HG02870 (cell line): ENCODE data around the gene NEGR1.

ENCODE experiments used
- ATAC-seq: cut with Tn5 transposase; IDR thresholded peaks from one replicate; pipeline ENCODE4 v1.9.1; 2021; ENCODE audit warnings: mild to moderate bottlenecking, moderate library complexity; ENCODE audit not compliant: unreplicated experiment

NEGR1 gene

DNA sequence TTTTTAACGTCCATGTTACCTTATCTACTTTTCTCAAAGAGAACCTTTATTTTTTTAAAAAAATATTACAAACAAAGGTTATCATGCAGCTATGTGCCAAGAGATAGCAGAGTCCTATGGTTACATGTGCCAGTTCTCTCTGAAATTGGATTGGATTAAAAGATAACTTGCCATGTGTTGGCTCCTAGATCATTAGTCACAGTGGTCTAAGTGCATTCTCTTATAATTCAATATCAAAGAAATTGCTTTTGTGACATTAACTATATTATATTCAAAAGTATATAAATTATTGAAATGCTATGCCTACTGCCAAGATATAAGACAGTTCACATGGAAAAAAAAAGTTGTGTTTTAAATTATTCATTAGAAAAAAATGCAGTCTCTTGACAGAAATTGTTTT lies 494.2 kb downstream of the NEGR1 start:
- no peak for ATAC-seq

DNA sequence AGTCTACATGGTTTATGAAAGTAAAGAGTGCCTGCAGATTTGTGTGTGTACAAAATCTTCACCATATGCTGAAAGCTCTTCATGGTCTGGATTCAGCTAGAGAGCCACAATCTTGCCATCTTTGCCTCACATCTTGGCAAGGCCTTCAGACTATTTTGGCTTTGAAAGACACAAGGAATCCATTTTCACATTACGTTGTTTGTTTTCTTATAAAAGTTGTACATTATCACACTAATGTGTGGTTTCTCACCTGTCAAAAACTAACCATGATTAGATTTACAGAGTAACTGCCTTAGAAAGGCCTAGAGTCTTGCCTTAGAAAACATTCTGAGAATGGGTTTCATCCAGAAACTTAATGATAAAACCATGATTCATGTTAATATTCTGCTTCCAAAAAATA lies 494.6 kb downstream of the NEGR1 start:
- no peak for ATAC-seq

DNA sequence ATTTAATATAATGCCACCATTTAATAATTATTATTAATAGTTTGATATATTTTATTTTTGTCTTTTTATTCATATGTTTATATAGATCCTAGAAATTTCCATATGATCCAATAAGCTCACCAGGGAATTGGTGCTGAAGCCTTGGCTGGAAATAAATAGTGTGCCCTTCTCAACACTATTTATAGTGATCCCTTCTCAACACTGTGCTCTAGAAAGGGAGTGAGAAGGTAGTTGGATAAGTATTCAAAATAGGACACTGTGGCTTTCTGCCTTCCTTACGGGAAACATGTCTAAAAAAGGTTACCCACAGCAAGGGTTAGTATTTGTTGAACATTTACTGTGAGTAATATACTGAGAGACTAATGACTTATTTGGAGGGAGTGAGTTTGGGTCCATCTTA lies 496.1 kb downstream of the NEGR1 start:
- ATAC-seq, result no peak

DNA sequence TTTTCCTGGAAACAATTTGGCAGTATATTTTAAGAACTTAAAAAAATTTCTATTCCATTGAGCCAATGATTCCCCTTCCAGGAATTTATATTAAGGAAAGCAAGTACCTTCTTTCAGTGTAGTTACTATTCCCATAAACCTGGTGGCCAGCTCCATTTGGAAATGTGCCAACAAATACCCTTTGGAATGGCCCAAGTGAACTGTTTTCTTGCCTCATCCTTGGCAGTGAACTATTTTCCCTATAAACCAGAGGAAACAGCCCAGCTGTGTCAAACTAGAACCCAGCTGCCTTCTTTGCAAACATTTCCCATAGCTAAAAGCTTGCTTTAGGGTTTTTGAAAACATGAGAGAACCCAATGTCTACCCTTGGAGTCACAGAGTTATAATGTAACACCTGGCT lies 496.9 kb downstream of the NEGR1 start:
- ATAC-seq, result no peak

DNA sequence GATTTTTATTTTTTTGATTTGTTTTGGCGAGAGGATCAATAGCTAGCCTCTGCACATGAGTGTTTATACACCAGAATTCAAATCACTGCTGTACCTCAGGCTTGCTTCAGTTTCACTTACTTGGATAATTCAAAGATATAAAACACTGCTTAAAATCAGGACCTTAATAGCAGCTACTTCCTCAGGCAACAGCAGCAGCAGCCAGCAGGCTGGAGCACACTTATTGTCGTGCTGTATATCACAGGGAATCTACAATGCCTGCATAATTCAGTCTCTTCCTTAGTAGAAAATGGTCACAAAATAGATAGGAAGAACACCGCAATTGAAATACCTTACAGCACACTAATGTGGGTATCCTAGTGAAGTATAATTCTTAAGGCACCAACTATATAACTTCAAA lies 497.3 kb downstream of the NEGR1 start:
- no peak for ATAC-seq

DNA sequence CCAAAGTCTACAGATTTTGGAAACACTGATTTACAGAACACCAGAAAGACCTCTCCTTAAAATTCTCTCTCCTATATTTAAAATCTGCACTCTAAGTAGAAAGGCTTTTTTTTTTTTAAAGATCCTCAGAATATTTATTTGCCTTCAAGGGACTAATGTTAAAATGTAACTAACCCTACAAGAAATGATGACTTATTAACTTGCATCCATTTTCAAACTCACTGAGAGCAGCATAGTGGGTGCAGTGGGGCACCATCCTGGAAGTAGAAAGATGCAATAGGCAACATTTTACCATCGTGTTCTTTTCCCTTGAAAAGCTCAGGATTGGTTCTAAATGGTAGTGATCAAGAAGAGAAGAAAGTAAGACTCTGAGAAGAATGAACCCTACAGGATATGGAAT lies 498.1 kb downstream of the NEGR1 start:
- ATAC-seq, result no peak

DNA sequence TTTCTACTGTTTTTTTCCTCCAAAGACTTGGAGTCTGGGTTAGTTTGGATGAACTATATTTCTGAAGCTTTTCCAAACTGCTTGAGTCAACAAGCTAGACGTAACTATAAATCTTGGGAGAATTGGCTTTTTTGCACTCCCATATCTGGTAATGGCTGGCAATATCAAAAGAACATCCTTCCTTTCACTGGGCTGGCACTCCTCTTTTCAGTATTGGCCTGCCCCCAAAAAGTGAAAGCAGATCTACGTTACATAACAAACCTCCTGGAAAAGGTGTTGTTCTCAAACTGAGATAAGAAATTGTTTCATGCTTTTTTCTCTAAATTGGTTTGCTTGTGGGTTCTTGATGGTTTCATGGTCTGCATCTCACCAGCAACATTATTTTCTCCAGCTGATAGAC lies 499.3 kb downstream of the NEGR1 start:
- ATAC-seq, result no peak

DNA sequence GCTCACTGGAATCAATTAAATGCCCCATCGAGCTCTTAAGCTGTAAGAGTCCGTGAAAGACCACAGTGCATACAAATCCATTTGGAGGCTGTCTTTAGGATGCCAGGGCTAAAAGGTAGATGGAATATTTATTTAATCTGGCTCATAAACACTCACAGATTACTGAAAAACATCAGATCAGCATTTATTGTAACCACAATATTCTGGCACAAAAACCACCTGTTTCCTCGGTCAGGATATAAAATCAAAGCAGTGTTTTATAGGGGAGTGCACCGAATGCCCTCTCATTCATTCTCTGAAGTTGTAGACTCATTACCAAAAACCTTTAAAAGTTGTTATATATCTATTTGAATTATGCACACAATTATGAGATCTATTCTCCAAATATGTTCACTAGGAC lies 500.9 kb downstream of the NEGR1 start:
- no peak for ATAC-seq

DNA sequence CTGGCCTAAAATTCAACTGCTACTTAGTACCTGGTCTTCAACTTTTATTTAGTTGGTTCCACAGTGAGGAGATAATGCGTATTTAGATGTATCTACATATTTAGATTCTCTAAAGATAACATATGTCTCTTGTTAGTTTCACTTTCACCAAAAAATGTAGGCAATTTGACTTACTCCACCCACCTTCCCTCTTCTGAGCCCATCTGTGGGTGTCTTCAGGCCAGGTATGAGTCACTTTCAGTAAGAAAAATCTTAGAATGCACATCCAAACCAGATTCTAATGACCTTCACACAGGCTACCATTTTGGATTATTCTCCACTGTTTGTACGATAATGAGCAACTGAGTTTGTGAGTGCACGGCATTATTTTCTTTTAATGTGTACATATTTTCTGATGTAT lies 501.7 kb downstream of the NEGR1 start:
- peak; percentile 69 for ATAC-seq

DNA sequence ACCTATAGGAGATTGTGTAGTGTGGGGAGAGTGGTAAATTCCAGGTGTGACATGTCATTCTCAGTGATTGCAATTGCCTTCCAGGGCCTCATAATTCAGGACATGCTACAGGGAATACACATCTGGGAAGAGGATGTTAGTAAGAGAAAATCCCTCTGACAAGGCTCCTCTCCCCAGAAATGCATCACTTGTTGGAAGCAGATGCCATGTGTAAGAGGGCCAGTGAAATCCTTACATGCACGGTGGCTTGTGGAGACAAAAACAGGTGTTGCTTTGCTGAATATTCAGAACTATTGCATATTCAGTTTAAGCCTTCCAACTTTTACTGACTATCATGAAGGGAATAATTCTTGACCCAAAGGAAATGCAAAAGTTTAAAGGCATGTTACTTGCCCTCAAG lies 503.4 kb downstream of the NEGR1 start:
- no peak for ATAC-seq

DNA sequence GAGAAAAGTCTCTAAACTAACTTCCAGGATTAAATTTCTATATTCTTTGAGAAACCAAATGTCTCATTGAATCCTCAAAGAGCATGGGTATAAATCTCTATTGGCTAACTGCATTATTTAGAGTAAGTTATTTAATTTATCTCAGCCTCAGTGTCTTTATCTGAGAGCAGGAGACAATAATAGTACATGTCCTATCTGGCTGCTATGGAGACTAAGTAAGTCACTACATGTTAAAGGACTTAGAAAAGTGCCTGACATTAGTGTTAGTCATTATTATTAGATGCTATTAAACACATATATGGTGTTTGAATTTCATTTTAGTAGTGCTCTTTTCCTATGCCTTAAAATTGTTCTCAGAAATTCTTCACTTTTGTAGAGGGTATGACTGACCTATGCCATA lies 505.2 kb downstream of the NEGR1 start:
- ATAC-seq, result no peak

DNA sequence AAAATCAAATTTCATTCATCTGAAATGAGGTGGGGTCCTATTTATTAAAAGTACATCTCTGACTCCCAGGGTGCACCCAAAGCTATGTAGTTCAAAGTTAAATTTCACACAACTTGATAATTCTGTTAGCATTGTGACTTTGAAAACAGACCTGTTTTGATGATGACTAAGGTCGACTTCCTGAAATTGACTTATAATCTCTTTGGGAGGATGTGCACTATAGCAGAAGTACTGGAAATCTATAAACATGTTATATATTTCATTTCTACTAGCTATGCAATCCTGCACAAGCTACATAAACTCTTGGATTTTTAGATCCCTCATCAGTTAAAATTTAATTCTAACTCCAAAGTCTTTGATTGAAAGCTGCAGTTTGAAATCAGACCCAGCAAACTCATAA lies 507.6 kb downstream of the NEGR1 start:
- no peak for ATAC-seq

DNA sequence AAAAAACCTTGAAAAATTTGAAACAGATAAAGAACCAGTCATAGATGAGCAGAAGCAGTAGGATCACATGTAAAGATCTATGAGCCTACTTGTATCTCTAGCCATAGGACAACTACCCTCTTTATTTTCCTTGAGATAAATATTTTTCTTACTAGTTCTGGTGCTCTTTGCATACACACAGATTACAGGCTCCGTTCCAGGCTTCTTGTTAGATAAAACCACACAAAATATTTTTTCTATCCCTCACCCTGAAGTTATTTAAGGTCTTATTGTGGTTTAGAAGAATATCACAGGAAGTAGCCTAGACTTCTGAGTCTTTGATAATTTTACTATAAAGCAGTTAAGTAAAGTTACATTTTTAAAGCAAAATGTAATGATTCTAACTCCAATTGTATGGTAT lies 512.2 kb downstream of the NEGR1 start:
- ATAC-seq, result no peak

DNA sequence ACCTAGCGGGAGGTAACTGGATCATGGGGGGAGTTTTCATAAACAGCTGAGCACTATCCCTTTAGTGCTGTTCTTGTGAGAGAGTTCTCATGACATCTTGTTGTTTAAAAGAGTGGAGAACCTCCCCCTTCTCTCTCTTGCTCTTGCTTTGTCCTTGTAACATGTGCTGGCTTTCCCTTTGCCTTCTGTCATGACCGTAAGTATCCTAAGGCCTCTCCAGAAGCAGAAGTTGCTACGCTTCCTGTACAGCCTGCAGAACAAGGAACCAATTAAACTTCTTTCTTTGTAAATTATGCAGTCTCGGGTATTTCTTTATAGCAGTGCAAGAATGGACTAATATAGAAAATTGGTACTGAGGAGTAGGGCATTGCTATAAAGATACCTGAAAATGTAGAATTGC lies 515.6 kb downstream of the NEGR1 start:
- no peak for ATAC-seq

DNA sequence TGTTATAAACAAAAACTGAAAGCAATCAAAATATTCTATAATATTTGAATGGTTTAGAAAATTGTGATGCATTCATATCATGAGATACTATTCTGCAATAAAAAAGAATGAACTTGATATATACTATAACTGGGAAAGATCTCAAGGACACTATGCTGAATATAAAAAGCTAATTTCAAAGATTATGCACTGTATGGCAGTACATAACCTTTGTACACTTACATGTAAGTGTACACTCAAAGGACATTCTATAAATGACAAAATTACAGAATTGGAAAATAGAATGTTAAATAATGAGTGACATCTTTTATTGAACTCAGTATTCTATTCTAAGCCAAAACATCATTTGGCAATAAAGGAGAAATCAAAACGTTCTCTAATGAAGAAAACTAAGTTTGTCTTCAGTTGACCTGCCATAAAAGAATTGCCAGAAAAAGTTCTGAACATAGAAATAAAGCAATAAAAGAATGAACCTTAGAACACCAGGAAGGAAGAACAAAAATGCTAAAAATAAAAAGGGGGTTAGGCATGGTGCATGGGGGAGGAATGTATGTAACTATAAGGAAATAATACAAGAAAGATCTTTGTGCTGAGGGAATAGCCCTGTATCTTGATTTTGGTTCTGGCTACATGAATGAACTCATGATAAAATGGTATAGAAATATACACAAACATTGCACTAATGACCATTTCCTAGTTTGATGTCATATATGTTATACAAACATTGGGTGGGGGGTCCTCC lies 519.7 kb downstream of the NEGR1 start:
- ATAC-seq, result no peak

DNA sequence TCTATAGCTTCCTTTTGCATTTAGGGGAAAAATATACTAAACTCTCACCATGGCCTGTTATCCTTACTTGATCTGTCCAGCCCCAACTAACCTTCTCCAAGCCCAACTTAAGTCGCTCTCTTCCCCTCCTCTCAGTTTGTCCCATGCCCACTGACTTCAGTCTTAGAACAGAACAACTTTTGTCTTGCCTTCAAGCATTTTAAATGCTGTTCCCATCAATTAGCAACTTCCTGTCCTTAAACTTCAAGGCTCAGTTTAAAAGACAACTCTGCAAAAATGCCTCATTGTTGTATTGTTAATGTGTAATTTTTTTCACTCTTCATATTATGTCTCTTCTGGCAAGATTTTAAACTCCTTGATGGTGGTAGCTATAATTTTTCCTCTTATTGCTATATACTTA lies 526.9 kb downstream of the NEGR1 start:
- ATAC-seq, result no peak

DNA sequence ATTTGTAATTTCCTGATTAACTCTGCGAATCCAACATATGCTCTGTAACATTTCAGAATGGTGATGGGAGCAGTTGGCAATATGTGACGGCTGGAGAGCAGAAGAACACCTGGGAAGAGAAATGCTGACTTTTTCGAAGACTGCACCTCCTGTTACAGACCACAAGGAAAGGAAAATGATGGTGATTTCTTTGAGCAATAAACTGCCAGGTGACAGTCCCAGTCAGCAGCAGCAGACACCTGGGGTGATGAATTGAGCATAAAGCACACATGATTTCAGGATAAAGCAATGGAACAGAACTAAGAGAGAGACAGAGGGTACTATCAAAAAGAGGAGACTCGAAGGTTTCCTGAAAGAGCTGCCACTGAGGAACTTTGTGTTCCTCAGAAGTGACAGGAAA lies 528.6 kb downstream of the NEGR1 start:
- no peak for ATAC-seq

DNA sequence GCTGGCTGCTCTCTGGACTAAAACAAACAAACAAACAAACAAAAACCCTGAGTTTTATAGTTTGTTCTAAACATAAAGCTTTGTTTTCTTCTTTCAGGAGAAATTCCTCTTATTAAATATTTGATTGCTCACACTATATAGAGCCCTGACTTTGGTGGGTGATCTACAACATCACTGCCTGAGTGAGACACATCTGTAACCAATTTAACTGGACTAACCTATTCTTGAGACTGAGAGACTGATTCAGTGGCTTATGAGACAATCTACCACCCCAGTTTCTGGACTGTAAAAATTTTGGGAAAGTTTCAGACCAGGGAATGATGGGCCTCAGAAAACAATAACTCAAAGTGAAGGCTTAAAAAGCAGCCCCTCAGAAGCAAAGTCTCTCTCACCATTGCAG lies 537.0 kb downstream of the NEGR1 start:
- no peak for ATAC-seq

DNA sequence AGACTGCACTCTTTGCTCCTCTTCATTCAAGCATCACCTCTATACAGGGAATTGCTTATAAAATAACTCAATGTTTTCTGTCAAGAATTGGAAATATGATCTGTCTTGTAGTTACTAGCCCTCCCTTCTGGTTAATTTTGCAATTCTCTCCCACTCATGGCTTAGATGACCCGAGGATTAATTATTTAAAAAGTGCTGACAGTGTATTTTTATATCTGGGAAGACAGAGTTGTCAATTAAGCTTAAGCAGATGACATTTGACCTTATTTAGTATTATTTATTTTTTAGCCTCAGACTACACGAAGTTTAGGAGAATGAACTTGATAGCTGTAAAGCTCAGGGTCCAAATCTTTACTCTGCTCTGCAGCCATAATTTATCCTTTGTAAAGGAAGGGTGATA lies 538.5 kb downstream of the NEGR1 start:
- ATAC-seq, result no peak

DNA sequence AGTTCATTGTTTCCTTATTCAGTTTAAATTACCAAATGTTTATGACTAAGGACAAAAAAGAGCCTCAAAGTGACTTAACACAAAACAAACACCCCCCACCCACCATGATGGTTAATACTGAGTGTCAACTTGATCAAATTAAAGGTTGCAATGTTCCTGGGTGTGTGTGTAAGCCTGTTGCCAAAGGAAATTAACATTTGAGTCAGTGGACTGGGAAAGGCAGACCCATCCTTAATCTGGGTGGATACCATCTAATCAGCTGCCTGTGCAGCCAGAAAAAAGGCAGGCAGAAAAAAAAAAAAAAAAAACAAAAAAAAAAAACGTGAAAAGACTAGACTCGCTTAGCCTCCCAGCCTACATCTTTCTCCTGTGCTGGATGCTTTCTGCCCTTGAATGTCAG lies 543.4 kb downstream of the NEGR1 start:
- ATAC-seq, result no peak

DNA sequence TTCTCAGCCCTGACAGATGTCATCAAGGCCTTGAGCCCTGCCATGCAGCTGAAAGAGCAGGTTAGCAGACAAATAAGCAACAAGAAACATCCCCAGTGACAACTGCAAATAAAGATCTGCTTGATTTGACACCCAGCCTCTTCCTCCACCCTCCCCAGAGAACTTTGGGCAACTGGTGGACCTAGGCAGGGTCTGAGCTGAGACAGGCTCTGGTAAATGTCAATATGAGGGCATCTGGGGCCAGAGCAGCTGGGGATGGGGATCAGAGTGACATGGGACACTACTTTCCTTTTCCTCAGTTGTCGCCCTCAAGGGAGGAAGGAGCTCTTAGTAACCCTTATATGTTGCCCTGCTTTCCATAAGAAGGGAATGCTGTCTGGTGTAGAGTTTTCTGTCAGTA lies 544.1 kb downstream of the NEGR1 start:
- ATAC-seq, result no peak

DNA sequence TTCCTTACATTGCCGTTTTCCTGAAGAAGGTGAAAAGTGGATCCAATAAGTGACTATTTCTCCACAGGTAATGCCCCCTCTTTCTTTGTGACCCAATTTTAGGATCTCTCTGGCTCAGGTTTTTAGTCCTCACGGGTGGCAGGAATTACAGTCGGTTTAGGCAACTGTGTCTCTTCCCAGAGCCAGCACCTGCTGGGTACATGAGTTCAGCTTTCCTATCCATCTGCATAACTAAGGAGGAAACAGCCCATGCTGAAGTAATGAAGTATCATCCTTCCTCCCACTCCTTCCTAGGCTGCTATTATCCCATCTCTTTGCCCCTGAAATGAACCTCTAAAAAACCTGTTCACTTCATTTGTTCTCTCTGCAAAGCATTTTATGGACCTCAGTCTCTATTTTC lies 544.6 kb downstream of the NEGR1 start:
- no peak for ATAC-seq

DNA sequence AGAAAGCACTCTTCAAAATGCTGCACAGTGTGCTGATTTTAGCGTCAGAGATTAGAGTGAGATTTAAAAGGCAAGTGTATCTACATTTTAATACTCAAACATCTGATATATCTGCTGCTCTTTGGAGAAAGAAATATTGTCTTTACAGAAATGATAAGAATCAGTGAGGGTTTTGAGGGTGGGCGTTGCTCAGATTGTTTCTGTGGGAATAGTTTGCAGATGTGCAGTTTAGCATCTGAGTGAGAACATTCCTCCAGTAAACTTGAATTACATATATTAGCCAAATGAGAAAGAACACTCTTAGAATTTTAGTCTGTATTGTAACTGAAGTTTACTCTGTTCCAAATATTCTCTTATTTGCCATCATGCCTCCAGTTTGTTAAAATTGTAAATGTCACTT lies 549.2 kb downstream of the NEGR1 start:
- no peak for ATAC-seq
